Activated T-cell treated with anti-CD3 and anti-CD28 coated beads, Interleukin-2, amount 50 U/mL, for 4 hours (primary cell): ENCODE results near the gene WDR72. TPM values are rescaled to one million over a fixed set of nuclear protein-coding genes. Genes with fewer than 3 reads are reported as not detected.

ENCODE experiments used
- ATAC-seq, 2 donors: fragments of 200-7000 bp; cut with Tn5 transposase; one replicate each; pipeline ENCODE4 v1.10.0; 2021
- DNase-seq: peaks from one replicate; pipeline ENCODE4 v3.0.0-alpha.2; 2020
- H3K27me3 Mint-ChIP-seq: one replicate; pipeline ENCODE4 v1.8.0; 2021; ENCODE audit warnings: low read depth, mixed read lengths
- H3K36me3 Mint-ChIP-seq: one replicate; pipeline ENCODE4 v1.8.0; 2022; ENCODE audit warnings: mixed read lengths; ENCODE audit not compliant: insufficient read depth
- H3K4me1 Mint-ChIP-seq: one replicate; pipeline ENCODE4 v1.8.0; 2021; ENCODE audit warnings: low read depth, mixed read lengths
- H3K4me3 Mint-ChIP-seq: one replicate; pipeline ENCODE4 v1.8.0; 2021; ENCODE audit warnings: mild to moderate bottlenecking, moderate library complexity, mixed read lengths
- H3K9me3 Mint-ChIP-seq: one replicate; pipeline ENCODE4 v1.8.0; 2021; ENCODE audit warnings: mixed read lengths
- total RNA-seq, 3 donors: library from RNA; stranded (reverse); gene quantifications; one replicate each; pipeline ENCODE4 v1.2.1, GENCODE V29; 2021

Gene WDR72
- total RNA-seq, 3 donors from 2014 or later, result 0.03 TPM; not detected in 2

DNA sequence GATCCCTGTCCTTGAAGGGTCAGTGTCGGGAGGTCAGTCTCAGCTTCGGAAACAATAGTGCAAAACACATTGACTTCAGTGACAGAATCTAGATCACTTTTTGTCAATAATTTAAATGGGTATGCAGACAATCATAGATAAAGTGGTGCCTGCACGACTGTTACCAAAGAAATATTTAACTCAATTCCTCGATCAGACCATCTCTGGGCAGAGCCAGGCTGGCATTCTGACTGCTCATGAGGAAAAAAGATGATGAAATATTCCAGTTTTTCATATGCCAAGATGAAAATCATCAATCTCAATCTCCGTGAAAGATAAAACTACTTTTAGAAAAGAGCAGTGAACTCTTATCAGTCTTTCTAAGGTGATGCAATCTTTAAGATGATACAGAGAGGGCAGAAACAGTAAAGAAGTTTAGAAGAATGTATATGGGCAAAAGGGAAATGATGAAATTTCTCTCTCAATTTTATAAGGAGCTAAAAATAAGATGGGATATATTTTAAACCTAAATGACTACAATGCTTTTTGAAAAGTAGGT lies 169.9 kb downstream of the WDR72 start:
- Mint-ChIP-seq H3K4me3 (no peak overlapping the region), H3K4me1 (no peaks in the 10 kb centered on the region), H3K36me3 (no peaks in the 10 kb centered on the region), H3K9me3 (no peaks in the 10 kb centered on the region), H3K27me3 (no peaks in the 10 kb centered on the region)
- ATAC-seq (no peak), DNase-seq (no peak)

DNA sequence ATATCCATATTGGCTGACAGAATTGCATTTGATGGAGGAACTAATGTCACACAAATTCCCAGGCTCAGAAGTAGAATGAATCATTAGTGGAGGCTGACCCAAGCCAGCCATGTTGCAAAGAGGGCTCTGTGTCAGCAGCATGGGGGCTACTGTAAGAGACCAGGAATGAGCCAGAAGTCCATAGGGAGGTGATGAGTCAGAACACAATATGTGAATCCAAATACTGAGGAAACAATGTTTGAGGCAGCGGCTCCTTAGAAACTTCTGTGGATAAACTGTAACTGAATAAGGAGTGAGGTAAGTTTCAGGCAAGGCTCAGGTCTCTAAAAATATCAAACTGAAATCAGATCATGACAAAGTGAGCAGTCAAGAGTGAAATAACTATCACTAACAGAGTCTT lies 170.7 kb downstream of the WDR72 start:
- no peak for DNase-seq
- H3K4me3 Mint-ChIP-seq, result no peak overlapping the region
- no peaks in the 10 kb centered on the region for H3K36me3 Mint-ChIP-seq
- H3K4me1 Mint-ChIP-seq, result no peaks in the 10 kb centered on the region
- no peaks in the 10 kb centered on the region for H3K9me3 Mint-ChIP-seq
- ATAC-seq, result no peak
- H3K27me3 Mint-ChIP-seq, result no peaks in the 10 kb centered on the region

DNA sequence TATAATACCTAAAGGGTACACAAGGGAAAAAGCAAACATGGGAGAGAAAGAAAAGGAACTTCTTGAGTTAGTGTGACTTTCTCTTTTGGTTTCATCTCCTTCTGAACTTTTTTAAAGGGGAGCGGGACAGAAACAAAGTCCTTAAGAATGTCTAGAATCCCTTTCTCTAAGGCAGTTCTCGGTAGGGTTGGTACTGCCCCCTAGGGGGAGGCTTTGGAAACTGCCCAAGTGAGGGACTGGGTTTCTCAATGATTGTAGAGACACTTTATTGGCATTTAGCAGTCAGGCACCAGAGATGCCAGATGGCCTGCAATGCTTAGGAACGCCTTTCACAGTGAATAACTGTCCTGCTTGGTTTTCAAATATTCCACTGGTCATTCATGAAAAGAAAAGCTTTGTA lies 172.7 kb downstream of the WDR72 start:
- H3K9me3 Mint-ChIP-seq, result no peaks in the 10 kb centered on the region
- no peaks in the 10 kb centered on the region for H3K4me1 Mint-ChIP-seq
- ATAC-seq (no peak), DNase-seq (no peak)
- H3K36me3 Mint-ChIP-seq, result no peaks in the 10 kb centered on the region
- H3K4me3 Mint-ChIP-seq, result no peak overlapping the region
- no peaks in the 10 kb centered on the region for H3K27me3 Mint-ChIP-seq

DNA sequence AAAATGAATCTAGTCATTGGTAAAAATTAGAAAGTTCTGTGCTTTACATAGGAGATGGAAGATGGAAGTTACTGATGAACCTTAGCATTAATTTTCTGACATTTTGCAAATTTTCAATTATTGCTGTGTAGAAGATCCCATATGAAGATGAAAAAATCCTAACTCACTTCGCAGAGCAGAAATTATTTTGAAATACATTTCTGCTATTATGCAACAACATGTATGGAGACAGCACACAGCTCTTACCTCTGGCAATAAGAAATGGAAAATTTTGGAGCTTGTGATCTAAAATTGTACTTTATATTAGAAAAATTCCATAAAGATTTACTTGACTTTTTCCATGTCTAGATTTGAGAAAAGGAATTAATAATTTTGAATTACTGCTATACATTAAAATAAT lies 177.9 kb downstream of the WDR72 start:
- Mint-ChIP-seq H3K4me3 (no peak overlapping the region), H3K27me3 (no peaks in the 10 kb centered on the region), H3K9me3 (no peaks in the 10 kb centered on the region), H3K4me1 (no peaks in the 10 kb centered on the region), H3K36me3 (no peaks in the 10 kb centered on the region)
- no peak for DNase-seq
- ATAC-seq, result no peak

DNA sequence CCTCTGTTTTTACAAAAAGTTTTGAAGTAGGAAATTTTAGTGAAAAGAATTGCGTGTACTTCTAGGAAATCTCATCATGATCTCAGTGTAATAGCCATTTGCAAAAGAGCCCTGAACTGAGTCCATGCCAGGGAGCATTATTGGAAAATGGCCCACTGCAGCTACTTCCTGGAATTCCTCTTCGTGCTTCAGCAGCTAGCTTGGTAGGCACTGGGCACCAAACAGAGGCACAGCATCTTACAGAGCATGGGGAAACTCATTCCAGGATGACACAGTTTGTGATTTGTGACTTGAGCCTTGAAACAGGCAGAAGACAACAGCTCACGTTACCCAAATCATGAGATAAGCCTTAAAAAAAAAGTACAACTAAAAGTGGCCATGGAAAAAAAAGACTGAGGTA lies 179.1 kb downstream of the WDR72 start:
- no peaks in the 10 kb centered on the region for H3K36me3 Mint-ChIP-seq
- ATAC-seq (no peak), DNase-seq (no peak)
- no peaks in the 10 kb centered on the region for H3K4me1 Mint-ChIP-seq
- no peaks in the 10 kb centered on the region for H3K27me3 Mint-ChIP-seq
- H3K9me3 Mint-ChIP-seq, result no peaks in the 10 kb centered on the region
- H3K4me3 Mint-ChIP-seq, result no peak overlapping the region

DNA sequence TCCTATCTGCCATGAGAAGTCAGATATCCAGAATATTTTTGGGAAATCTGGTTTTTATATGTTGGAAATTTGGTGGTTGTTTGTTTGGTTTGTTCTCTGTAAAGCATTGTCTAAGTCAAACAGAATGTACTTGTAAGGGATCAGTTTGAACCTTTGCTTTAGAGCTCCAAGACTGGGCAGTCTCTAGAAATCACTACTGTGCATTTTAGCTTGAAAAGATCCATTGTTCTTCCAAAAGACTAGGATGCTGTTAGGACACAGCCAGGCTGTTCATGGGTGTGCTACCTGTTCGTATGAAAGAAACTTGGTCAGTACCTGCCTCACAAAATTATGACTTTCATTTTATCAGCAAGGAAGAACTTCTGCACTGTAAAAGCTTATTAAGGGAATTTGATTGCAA lies 182.6 kb downstream of the WDR72 start:
- Mint-ChIP-seq H3K4me1 (no peaks in the 10 kb centered on the region), H3K9me3 (peaks cover under 1% of the 10 kb centered on the region), H3K36me3 (no peaks in the 10 kb centered on the region), H3K27me3 (no peaks in the 10 kb centered on the region), H3K4me3 (no peak overlapping the region)
- DNase-seq (no peak), ATAC-seq (no peak)

DNA sequence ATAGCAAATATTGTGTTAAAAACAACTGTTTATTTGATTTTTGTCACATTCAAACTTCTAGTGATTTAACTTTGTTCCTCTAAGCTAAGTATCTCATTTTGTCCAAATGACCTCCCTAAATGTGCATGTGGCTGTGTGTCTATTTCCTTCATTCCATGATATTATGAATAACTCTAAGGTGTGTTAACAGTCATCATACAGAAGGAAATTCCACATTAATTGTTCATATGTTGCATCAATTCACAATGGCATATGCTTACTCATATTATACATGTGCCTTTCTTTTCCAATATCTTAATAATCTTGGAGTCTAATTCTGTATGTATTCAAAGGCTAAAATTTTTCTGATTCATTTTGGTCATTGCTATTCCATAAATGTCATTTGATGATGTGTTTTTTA lies 186.4 kb downstream of the WDR72 start:
- ATAC-seq, result no peak
- no peak overlapping the region for H3K4me3 Mint-ChIP-seq
- no peaks in the 10 kb centered on the region for H3K4me1 Mint-ChIP-seq

DNA sequence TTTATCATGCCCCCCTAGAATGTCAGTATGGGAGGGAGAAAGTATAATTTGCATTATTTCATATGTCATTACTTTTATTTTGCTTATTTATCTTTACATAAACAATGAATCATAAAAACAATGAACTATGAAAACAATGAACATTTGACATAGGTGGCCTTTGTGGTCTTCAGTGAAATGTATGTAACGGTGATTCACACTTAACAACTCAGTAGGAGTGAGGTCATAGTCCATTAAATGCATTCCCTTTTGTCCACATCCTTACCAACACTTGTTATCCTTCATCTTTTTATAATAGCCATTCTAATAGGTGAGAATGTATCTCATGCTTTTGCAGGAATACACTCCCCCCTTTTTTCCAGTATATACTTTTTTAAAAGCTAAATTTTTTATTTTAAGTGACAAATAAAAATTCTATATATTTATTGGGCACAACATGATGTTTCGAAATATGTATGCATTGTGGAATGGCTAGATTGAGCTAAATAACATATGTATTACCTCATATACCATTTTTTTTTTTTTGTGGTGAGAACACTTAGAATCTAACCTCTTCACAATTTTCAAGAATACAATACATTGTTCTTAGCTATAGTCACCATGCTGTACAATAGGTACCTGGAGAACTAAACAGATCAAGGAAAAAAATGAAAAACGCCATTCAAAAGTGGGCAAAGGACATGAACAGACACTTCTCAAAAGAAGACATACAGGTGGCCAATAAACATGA lies 189.5 kb downstream of the WDR72 start:
- no peak overlapping the region for H3K4me3 Mint-ChIP-seq
- DNase-seq, result no peak
- H3K9me3 Mint-ChIP-seq, result peaks cover 10% of the 10 kb centered on the region
- no peaks in the 10 kb centered on the region for H3K4me1 Mint-ChIP-seq
- ATAC-seq, result no peak
- no peaks in the 10 kb centered on the region for H3K27me3 Mint-ChIP-seq
- H3K36me3 Mint-ChIP-seq, result no peaks in the 10 kb centered on the region

More for the DNA sequence above, 186.4 kb downstream of the WDR72 start:
- no peak for DNase-seq
- Mint-ChIP-seq H3K9me3 (peaks cover 10% of the 10 kb centered on the region), H3K36me3 (no peaks in the 10 kb centered on the region), H3K27me3 (no peaks in the 10 kb centered on the region)

DNA sequence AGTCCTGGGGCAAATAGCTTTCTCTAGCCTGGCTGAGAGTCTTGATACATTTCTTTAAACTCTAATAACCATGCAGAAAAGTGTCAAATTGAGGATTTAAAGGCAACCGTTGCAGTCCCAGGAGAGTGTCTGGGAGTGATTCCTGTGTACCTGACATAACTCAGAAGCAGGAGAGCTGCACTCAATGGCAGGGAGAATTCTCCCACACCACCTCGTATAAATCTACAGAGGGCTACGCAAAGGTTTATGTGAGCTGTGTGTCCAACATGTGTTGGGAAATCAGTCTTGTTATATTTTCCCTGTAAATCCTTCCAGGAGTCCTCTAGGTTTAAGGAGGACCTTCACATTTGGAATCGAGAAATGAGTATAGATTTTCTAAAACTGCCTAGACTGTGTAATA lies 192.6 kb downstream of the WDR72 start:
- H3K4me1 Mint-ChIP-seq, result no peaks in the 10 kb centered on the region
- no peaks in the 10 kb centered on the region for H3K27me3 Mint-ChIP-seq
- H3K9me3 Mint-ChIP-seq, result peaks cover 10% of the 10 kb centered on the region
- DNase-seq (no peak), ATAC-seq (no peak)
- no peak overlapping the region for H3K4me3 Mint-ChIP-seq
- no peaks in the 10 kb centered on the region for H3K36me3 Mint-ChIP-seq

DNA sequence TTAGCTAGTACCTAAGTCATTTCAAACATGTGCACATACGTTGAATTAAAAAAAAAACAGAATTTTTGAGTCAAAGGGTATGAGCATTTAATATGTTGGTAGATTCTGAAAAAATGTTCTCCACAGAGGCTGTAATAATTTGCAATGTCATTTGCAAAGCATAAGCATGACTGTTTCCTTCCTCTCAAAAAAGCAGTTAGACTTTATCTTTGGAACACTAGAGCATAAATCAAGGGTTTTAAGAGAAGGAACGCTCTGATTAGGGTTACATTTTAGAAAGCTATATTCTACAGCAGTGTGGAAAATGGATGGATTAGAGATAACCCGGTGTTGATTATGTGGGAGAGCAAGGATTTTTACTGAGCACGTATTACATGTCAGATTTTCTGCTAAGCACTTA lies 193.7 kb downstream of the WDR72 start:
- Mint-ChIP-seq H3K4me3 (no peak overlapping the region), H3K9me3 (peaks cover 4% of the 10 kb centered on the region), H3K27me3 (no peaks in the 10 kb centered on the region), H3K4me1 (no peaks in the 10 kb centered on the region), H3K36me3 (no peaks in the 10 kb centered on the region)
- DNase-seq, result no peak
- no peak for ATAC-seq

DNA sequence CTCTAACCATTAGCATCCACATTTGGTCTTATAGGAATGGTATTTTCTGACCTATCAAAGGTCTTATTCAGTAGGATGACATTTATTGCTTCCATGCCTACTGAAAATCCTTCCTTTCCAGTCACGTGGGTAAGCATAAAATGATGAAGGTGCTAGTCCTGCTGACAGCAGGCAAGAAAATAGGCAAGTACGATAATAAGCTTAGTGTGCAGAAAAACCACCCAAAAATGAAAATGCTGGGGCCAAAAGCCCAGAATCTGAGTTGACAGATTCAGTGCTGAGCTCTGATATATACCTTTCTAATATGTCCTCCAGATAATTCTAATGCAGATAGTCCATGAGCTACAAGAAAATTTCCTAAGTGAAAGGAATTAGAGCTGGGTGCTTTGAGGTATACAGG lies 194.8 kb downstream of the WDR72 start:
- Mint-ChIP-seq H3K4me1 (no peaks in the 10 kb centered on the region), H3K27me3 (no peaks in the 10 kb centered on the region)
- DNase-seq, result no peak

DNA sequence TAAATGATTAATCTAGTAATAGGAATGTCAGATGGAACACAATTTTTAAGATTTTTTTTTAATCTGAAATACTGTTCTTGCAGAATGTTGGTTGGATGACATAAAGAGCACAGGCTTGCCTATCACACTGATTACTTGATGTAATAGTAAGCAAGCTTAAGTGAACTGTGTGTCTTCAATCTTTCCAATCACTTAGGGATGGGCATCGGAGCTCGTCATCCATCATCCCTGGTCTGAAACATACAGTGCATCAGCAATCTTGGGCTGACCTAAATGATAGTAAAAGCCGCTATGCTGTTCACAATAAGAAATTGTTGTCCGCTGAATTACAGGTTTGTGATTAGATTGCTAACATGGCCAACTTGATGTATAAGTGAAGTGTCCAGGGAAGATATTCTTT lies 195.8 kb downstream of the WDR72 start:
- no peak for DNase-seq
- no peak for ATAC-seq
- H3K4me3 Mint-ChIP-seq, result no peak overlapping the region
- H3K27me3 Mint-ChIP-seq, result no peaks in the 10 kb centered on the region
- no peaks in the 10 kb centered on the region for H3K9me3 Mint-ChIP-seq
- H3K36me3 Mint-ChIP-seq, result no peaks in the 10 kb centered on the region
- no peaks in the 10 kb centered on the region for H3K4me1 Mint-ChIP-seq

More for the DNA sequence above, 194.8 kb downstream of the WDR72 start:
- ATAC-seq, result no peak
- Mint-ChIP-seq H3K36me3 (no peaks in the 10 kb centered on the region), H3K9me3 (no peaks in the 10 kb centered on the region), H3K4me3 (no peak overlapping the region)

DNA sequence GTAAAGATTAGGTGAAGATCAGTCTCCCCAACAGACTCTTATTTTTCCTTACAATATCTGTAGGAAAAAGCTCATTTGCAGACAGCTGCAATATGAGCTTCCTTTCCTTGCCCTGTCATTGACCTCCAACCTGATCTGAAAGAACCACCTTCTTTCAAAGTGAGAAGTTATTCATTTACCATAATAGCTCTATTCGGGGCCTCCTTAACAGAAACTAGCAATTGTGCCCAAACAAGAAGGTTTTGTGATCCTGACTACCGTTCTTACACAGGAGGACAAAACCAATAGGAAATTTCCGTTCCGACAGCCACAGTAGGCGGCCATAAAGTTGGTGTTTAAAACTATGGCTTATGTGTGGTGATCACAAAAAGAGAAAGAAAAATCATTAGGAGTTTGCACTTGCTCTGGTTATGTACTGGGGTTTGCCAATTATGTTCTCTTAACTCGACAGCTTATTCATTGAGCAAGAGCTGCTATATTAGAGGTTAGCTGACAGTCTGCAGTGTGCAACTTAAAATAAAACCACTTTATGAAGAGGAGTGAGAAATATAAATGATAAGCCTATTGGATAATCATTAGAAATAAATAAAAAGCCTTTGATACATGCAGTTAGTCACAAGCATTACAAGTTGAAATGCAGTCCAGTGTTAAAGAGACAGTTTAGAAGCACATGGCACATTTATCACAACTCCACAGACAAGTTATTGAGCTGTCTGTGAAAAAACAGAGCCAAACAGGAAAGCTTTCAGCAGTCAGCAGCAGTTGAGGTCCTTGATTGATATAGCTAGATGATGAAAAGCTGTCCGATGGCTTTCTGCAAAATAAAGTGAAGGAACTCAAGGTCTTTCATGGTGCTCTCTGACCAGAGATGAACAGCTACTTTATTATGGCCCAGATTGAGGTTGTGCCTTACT lies 199.8 kb downstream of the WDR72 start:
- no peak overlapping the region for H3K4me3 Mint-ChIP-seq
- ATAC-seq (no peak), DNase-seq (no peak)
- H3K4me1 Mint-ChIP-seq, result no peaks in the 10 kb centered on the region
- H3K36me3 Mint-ChIP-seq, result no peaks in the 10 kb centered on the region
- no peaks in the 10 kb centered on the region for H3K27me3 Mint-ChIP-seq
- H3K9me3 Mint-ChIP-seq, result no peaks in the 10 kb centered on the region

DNA sequence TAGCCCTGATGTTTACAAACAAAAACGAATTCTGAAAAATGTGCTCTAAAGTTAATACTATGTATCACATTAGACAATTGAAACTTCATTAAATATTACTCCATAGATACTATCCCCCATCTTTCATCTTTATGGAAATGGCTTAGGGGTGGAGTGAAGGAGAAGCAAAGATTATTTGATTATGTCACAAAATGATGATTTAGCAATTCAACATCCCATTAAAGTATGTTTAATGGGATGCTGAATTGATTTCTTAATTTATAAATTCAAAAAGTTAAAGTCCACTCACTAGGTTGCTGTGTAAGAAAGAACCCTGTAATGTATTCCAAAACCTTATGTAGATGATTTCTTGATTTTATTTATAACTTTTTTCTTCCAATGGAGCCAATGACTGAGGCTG lies 201.1 kb downstream of the WDR72 start:
- H3K27me3 Mint-ChIP-seq, result no peaks in the 10 kb centered on the region
- no peaks in the 10 kb centered on the region for H3K4me1 Mint-ChIP-seq
- ATAC-seq, result no peak
- H3K9me3 Mint-ChIP-seq, result no peaks in the 10 kb centered on the region
- no peaks in the 10 kb centered on the region for H3K36me3 Mint-ChIP-seq
- no peak for DNase-seq
- H3K4me3 Mint-ChIP-seq, result no peak overlapping the region

DNA sequence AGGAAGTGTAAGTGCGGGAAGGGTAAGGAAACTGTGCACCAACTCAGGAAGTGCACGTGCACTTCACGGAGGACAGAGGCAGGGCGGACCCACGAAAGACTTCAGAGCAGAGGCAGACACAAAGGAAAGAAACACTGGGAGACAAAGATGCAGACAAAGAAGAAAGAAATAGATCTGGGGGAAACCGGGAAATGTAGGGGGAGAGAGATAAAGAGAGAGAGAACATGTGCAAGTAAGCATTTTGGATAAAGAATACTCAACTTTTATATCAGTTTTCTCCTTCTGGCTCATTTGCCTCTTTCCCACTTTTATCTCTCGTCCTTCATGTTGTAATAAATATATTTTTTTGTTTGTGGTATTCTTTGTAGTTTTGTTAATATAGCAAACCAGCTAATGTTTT lies 204.2 kb downstream of the WDR72 start:
- Mint-ChIP-seq H3K9me3 (no peaks in the 10 kb centered on the region), H3K4me3 (no peak overlapping the region), H3K36me3 (no peaks in the 10 kb centered on the region), H3K4me1 (no peaks in the 10 kb centered on the region), H3K27me3 (no peaks in the 10 kb centered on the region)
- no peak for ATAC-seq
- DNase-seq, result no peak
